Dermis microvascular lymphatic vessel endothelial cell (primary cell): Measurements from ENCODE around the gene ADGRG1. TPM values are rescaled to one million over a fixed set of nuclear protein-coding genes. Genes with fewer than 3 reads are reported as not detected.
"Not testable (repeated sequence)": the region's sequence is repeated elsewhere in the genome, so short reads cannot be mapped to it uniquely, and the experiment has no call there.

Experiments
- DNase-seq, 2 donors: peaks; one replicate each; pipeline versions ENCODE4 v3.0.0 to v3.0.0-alpha.2; 2010; ENCODE audit warnings: low read depth in 2 of 2
- total RNA-seq: library from RNA; depleted of rRNA; stranded (reverse); fragments of >200 nt; gene quantifications from 2 replicates; pipeline ENCODE4 v1.2.1, GENCODE V29; 2014

Gene ADGRG1
- total RNA-seq, result 11.5 and 15.3 TPM in 2 replicates

- DNase-seq, result peak; percentile 57 to 97
Observed at GRCh38 chr16:57628008-57628781, at the start of gene ADGRG1. ADGRG1 (plus strand) TSS chr16:57628630; CDS start chr16:57650288, 21,658 bp downstream.

GRCh38 chr16:57579361-57579665, 49.1 kb upstream of the ADGRG1 start:
- no peak for DNase-seq

GRCh38 chr16:57585051-57585687, 43.3 kb upstream of the ADGRG1 start:
- DNase-seq, result no peak

GRCh38 chr16:57588831-57589230, 39.6 kb upstream of the ADGRG1 start:
- DNase-seq, result no peak

GRCh38 chr16:57589374-57589773, 39.1 kb upstream of the ADGRG1 start:
- DNase-seq, result no peak

- DNase-seq, result peak; percentile 65 to 80
Observed at GRCh38 chr16:57590654-57591085, 37.8 kb upstream of the ADGRG1 start.

- peak; percentile 61 to 81 for DNase-seq
Observed at GRCh38 chr16:57591086-57591869, 37.2 kb upstream of the ADGRG1 start.

- DNase-seq, result no peak
Observed at GRCh38 chr16:57591870-57592485, 36.5 kb upstream of the ADGRG1 start.

GRCh38 chr16:57592591-57593003, 35.8 kb upstream of the ADGRG1 start:
- no peak for DNase-seq

- no peak for DNase-seq
Observed at GRCh38 chr16:57593021-57593420, 35.4 kb upstream of the ADGRG1 start.

- DNase-seq, result no peak
Observed at GRCh38 chr16:57593990-57594389, 34.4 kb upstream of the ADGRG1 start.

- no peak for DNase-seq
Observed at GRCh38 chr16:57594531-57595031, 33.8 kb upstream of the ADGRG1 start.

- DNase-seq, result not testable (repeated sequence)
Observed at GRCh38 chr16:57596234-57596633, 32.2 kb upstream of the ADGRG1 start.

GRCh38 chr16:57598437-57598836, 30.0 kb upstream of the ADGRG1 start:
- no peak for DNase-seq

GRCh38 chr16:57600048-57600835, 28.2 kb upstream of the ADGRG1 start:
- peak; percentile 31 to 61 for DNase-seq

GRCh38 chr16:57600952-57601580, 27.4 kb upstream of the ADGRG1 start:
- no peak for DNase-seq

GRCh38 chr16:57601801-57602478, 26.5 kb upstream of the ADGRG1 start:
- no peak for DNase-seq

- no peak for DNase-seq
Observed at GRCh38 chr16:57603115-57604024, 25.1 kb upstream of the ADGRG1 start.

- DNase-seq, result no peak
Observed at GRCh38 chr16:57604177-57604576, 24.3 kb upstream of the ADGRG1 start.
